ENCODE data around the gene USP5. TPM values are rescaled to one million over a fixed set of nuclear protein-coding genes. Genes with fewer than 3 reads are reported as not detected.

USP5 gene
- polyA plus RNA-seq, 1 donor from 2014 or later, result 130 TPM

DNA sequence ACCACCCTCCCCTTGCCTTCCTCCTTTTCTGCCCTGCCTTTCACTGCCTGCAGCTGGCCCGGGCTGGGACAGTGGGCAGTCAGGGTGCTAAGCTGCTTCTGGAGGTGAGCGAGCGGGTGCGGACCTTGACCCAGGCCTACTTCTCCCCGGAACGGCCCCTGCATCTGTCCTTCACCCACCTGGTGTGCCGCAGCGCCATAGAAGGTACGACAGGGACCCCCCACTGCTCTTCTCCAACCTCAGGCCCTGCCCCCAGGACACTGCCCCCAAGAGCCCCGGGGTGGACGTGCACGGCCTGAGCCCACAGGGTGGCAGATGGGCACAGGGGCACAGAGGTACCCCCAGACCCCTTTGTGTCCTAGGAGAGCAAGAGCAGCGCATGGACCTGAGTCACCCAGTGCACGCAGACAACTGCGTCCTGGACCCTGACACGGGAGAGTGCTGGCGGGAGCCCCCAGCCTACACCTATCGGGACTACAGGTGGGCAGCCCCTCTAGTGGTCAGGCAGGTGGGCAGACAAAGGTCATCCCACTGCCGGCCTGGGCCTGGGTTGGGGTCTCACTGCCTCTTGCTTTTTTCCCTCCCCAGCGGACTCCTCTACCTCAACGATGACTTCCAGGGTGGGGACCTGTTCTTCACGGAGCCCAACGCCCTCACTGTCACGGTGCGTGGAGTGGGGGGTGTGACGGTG, 14.4 kb upstream of the USP5 start:
- H3K36me3 ChIP-seq (ENCODE audit: insufficient read depth, low read length), result no peaks in the 10 kb centered on the region
- no peaks in the 10 kb centered on the region for H4K20me1 ChIP-seq (ENCODE audit: insufficient read depth)
- H3K79me2 ChIP-seq (replicated peaks; ENCODE audit: insufficient read depth, low read length), result no peaks in the 10 kb centered on the region
- H3K9me2 ChIP-seq (ENCODE audit: insufficient read depth, low read length), result no peaks in the 10 kb centered on the region
- no peaks in the 10 kb centered on the region for H3F3A ChIP-seq (ENCODE audit: insufficient read depth, low read length, poor library complexity, severe bottlenecking)
- H3K27me3 ChIP-seq (ENCODE audit: insufficient read depth, low read depth, low read length), result no peaks in the 10 kb centered on the region
- no peak overlapping the region for H2AFZ ChIP-seq (ENCODE audit: low read depth, low read length)
- no peak overlapping the region for H3K4me3 ChIP-seq (ENCODE audit: low read length)
- no peak overlapping the region for H3K4me2 ChIP-seq (ENCODE audit: low read length)
- no peak for TF ChIP-seq POLR2AphosphoS5 (IDR thresholded peaks at IDR 0.05)
- TF ChIP-seq TAF1 (IDR thresholded peaks at IDR 0.05; ENCODE audit: low read depth), result no peak
- no peak overlapping the region for H3K9ac ChIP-seq (ENCODE audit: low read length)
- no peaks in the 10 kb centered on the region for H3K9me3 ChIP-seq (ENCODE audit: low read length)
- H3K27ac ChIP-seq (ENCODE audit: low read length), result no peak overlapping the region

DNA sequence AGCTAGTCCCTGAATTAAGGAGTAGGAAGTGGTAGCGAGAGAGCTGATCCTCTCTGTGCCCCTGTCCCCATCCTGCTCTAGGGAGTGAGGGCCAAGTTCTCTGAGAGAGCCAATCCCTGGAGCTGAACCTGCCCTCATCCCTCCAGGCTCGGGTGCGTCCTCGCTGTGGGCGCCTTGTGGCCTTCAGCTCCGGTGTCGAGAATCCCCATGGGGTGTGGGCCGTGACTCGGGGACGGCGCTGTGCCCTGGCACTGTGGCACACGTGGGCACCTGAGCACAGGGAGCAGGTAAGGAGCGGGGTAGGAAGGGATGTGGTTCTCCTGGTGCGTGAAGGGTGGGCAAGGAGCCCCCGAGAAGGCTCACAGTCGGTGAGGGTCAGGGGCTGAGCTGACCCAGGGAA, 13.1 kb upstream of the USP5 start:
- H3F3A ChIP-seq (ENCODE audit: insufficient read depth, low read length, poor library complexity, severe bottlenecking), result no peaks in the 10 kb centered on the region
- no peaks in the 10 kb centered on the region for H3K36me3 ChIP-seq (ENCODE audit: insufficient read depth, low read length)
- H3K27ac ChIP-seq (ENCODE audit: low read length), result no peak overlapping the region

More for the DNA sequence above, 13.1 kb upstream of the USP5 start:
- Histone ChIP-seq H3K9ac (ENCODE audit: low read length) (no peak overlapping the region), H3K4me2 (ENCODE audit: low read length) (no peak overlapping the region), H3K27me3 (ENCODE audit: insufficient read depth, low read depth, low read length) (no peaks in the 10 kb centered on the region), H2AFZ (ENCODE audit: low read depth, low read length) (no peak overlapping the region), H3K9me2 (ENCODE audit: insufficient read depth, low read length) (no peaks in the 10 kb centered on the region), H3K4me3 (ENCODE audit: low read length) (no peak overlapping the region), H3K79me2 (replicated peaks; ENCODE audit: insufficient read depth, low read length) (no peaks in the 10 kb centered on the region), H3K9me3 (ENCODE audit: low read length) (no peaks in the 10 kb centered on the region), H4K20me1 (ENCODE audit: insufficient read depth) (no peaks in the 10 kb centered on the region)
- TF ChIP-seq MXI1 (conservative IDR thresholded peaks at IDR 0.05; ENCODE audit: poor library complexity, severe bottlenecking) (no peak), SMC3 (conservative IDR thresholded peaks at IDR 0.05; ENCODE audit: poor library complexity) (no peak), EP300 (conservative IDR thresholded peaks at IDR 0.05; ENCODE audit: poor library complexity, severe bottlenecking) (no peak), TAF1 (IDR thresholded peaks at IDR 0.05; ENCODE audit: low read depth) (no peak), EZH2 (IDR thresholded peaks at IDR 0.05; ENCODE audit: borderline replicate concordance, insufficient read depth, low read length, poor library complexity, severe bottlenecking) (no peak), POLR2AphosphoS5 (IDR thresholded peaks at IDR 0.05) (no peak), RAD21 (conservative IDR thresholded peaks at IDR 0.05) (no peak)
- TF ChIP-seq, protein P1, sequence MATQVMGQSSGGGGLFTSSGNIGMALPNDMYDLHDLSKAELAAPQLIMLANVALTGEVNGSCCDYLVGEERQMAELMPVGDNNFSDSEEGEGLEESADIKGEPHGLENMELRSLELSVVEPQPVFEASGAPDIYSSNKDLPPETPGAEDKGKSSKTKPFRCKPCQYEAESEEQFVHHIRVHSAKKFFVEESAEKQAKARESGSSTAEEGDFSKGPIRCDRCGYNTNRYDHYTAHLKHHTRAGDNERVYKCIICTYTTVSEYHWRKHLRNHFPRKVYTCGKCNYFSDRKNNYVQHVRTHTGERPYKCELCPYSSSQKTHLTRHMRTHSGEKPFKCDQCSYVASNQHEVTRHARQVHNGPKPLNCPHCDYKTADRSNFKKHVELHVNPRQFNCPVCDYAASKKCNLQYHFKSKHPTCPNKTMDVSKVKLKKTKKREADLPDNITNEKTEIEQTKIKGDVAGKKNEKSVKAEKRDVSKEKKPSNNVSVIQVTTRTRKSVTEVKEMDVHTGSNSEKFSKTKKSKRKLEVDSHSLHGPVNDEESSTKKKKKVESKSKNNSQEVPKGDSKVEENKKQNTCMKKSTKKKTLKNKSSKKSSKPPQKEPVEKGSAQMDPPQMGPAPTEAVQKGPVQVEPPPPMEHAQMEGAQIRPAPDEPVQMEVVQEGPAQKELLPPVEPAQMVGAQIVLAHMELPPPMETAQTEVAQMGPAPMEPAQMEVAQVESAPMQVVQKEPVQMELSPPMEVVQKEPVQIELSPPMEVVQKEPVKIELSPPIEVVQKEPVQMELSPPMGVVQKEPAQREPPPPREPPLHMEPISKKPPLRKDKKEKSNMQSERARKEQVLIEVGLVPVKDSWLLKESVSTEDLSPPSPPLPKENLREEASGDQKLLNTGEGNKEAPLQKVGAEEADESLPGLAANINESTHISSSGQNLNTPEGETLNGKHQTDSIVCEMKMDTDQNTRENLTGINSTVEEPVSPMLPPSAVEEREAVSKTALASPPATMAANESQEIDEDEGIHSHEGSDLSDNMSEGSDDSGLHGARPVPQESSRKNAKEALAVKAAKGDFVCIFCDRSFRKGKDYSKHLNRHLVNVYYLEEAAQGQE (IDR thresholded peaks at IDR 0.05; ENCODE audit: borderline replicate concordance), result no peak
- TF ChIP-seq, protein P2, sequence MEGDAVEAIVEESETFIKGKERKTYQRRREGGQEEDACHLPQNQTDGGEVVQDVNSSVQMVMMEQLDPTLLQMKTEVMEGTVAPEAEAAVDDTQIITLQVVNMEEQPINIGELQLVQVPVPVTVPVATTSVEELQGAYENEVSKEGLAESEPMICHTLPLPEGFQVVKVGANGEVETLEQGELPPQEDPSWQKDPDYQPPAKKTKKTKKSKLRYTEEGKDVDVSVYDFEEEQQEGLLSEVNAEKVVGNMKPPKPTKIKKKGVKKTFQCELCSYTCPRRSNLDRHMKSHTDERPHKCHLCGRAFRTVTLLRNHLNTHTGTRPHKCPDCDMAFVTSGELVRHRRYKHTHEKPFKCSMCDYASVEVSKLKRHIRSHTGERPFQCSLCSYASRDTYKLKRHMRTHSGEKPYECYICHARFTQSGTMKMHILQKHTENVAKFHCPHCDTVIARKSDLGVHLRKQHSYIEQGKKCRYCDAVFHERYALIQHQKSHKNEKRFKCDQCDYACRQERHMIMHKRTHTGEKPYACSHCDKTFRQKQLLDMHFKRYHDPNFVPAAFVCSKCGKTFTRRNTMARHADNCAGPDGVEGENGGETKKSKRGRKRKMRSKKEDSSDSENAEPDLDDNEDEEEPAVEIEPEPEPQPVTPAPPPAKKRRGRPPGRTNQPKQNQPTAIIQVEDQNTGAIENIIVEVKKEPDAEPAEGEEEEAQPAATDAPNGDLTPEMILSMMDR (IDR thresholded peaks at IDR 0.05; ENCODE audit: poor library complexity, severe bottlenecking), result no peak
